BLaER1 (cell line): Measurements from ENCODE around the gene PRAC2.

Experiments
- H3K27ac ChIP-seq: shearing (Covaris generic); formaldehyde crosslinking; 2 replicates; pipeline ENCODE4 v1.8.1; 2022
- H3K27me3 ChIP-seq: shearing (Covaris generic); formaldehyde crosslinking; 2 replicates; pipeline ENCODE4 v1.8.1; 2022
- H3K36me3 ChIP-seq: shearing (Covaris generic); formaldehyde crosslinking; 2 replicates; pipeline ENCODE4 v1.8.1; 2022
- H3K4me1 ChIP-seq: shearing (Covaris generic); formaldehyde crosslinking; 2 replicates; pipeline ENCODE4 v1.8.1; 2022
- H3K4me2 ChIP-seq: shearing (Covaris generic); formaldehyde crosslinking; 2 replicates; pipeline ENCODE4 v1.8.1; 2022
- H3K4me3 ChIP-seq: shearing (Covaris generic); formaldehyde crosslinking; 2 replicates; pipeline ENCODE4 v1.8.1; 2022
- H3K9ac ChIP-seq: shearing (Covaris generic); formaldehyde crosslinking; 2 replicates; pipeline ENCODE4 v1.8.1; 2022
- H3K9me3 ChIP-seq: shearing (Covaris generic); formaldehyde crosslinking; 2 replicates; pipeline ENCODE4 v1.8.1; 2022
- H4K20me1 ChIP-seq: shearing (Covaris generic); formaldehyde crosslinking; 2 replicates; pipeline ENCODE4 v1.8.1; 2022
- Cebpa-rat ChIP-seq: shearing (Covaris generic); IDR thresholded peaks from 2 replicates; pipeline ENCODE4 v1.8.1; 2022

Gene PRAC2

GRCh38 chr17:48747445-48748363 is 24.7 kb downstream of the PRAC2 start:
- Histone ChIP-seq H3K27me3 (peaks cover 100% of the 10 kb centered on the region), H3K4me2 (no peak overlapping the region), H3K4me1 (no peaks in the 10 kb centered on the region), H3K9me3 (no peaks in the 10 kb centered on the region), H3K36me3 (no peaks in the 10 kb centered on the region), H3K27ac (no peak overlapping the region), H4K20me1 (peaks cover 97% of the 10 kb centered on the region), H3K4me3 (no peak overlapping the region), H3K9ac (no peak overlapping the region)
- no peak for TF ChIP-seq Cebpa-rat

GRCh38 chr17:48748718-48749566 is 26.0 kb downstream of the PRAC2 start:
- no peak for TF ChIP-seq Cebpa-rat
- Histone ChIP-seq H3K9me3 (no peaks in the 10 kb centered on the region), H3K4me2 (no peak overlapping the region), H3K9ac (no peak overlapping the region), H3K4me1 (no peaks in the 10 kb centered on the region), H3K27me3 (peaks cover 100% of the 10 kb centered on the region), H4K20me1 (peaks cover 97% of the 10 kb centered on the region), H3K4me3 (no peak overlapping the region), H3K27ac (no peak overlapping the region), H3K36me3 (no peaks in the 10 kb centered on the region)

GRCh38 chr17:48749621-48750553 is 26.9 kb downstream of the PRAC2 start:
- no peaks in the 10 kb centered on the region; the same call in 1 of the 2 replicates for H3K9me3 ChIP-seq
- H3K4me2 ChIP-seq: no peak overlapping the region
- H3K36me3 ChIP-seq: no peaks in the 10 kb centered on the region
- peaks cover 100% of the 10 kb centered on the region for H3K27me3 ChIP-seq
- no peaks in the 10 kb centered on the region for H3K4me1 ChIP-seq
- H3K27ac ChIP-seq: no peak overlapping the region
- no peak for TF ChIP-seq Cebpa-rat
- H3K9ac ChIP-seq: no peak overlapping the region
- H4K20me1 ChIP-seq: peaks cover 100% of the 10 kb centered on the region
- H3K4me3 ChIP-seq: no peak overlapping the region

- no peaks in the 10 kb centered on the region for H3K36me3 ChIP-seq
- H3K9ac ChIP-seq: no peak overlapping the region
- no peak for TF ChIP-seq Cebpa-rat
- H3K27ac ChIP-seq: no peak overlapping the region
- H3K4me1 ChIP-seq: no peaks in the 10 kb centered on the region
- no peak overlapping the region for H3K4me3 ChIP-seq
- peaks cover 100% of the 10 kb centered on the region for H4K20me1 ChIP-seq
- H3K4me2 ChIP-seq: no peak overlapping the region
- H3K27me3 ChIP-seq: peaks cover 100% of the 10 kb centered on the region
- no peaks in the 10 kb centered on the region; the same call in 1 of the 2 replicates for H3K9me3 ChIP-seq
These were observed 28.2 kb downstream of the PRAC2 start for GRCh38 chr17:48751172-48751571.

- no peak for TF ChIP-seq Cebpa-rat
- H3K9ac ChIP-seq: no peak overlapping the region
- H3K4me3 ChIP-seq: no peak overlapping the region
- no peaks in the 10 kb centered on the region for H3K36me3 ChIP-seq
- no peaks in the 10 kb centered on the region; the same call in 1 of the 2 replicates for H3K9me3 ChIP-seq
- H3K27me3 ChIP-seq: peaks cover 100% of the 10 kb centered on the region
- H3K27ac ChIP-seq: no peak overlapping the region
- H4K20me1 ChIP-seq: peaks cover 97% of the 10 kb centered on the region
- H3K4me1 ChIP-seq: no peaks in the 10 kb centered on the region; the same call in 1 of the 2 replicates
- H3K4me2 ChIP-seq: no peak overlapping the region
These were observed 28.9 kb downstream of the PRAC2 start for GRCh38 chr17:48751733-48752398.

GRCh38 chr17:48752399-48753288 is 29.7 kb downstream of the PRAC2 start:
- Histone ChIP-seq H3K36me3 (no peaks in the 10 kb centered on the region), H3K27ac (no peak overlapping the region), H3K27me3 (peaks cover 100% of the 10 kb centered on the region), H3K4me1 (no peaks in the 10 kb centered on the region; the same call in 1 of the 2 replicates), H3K9me3 (no peaks in the 10 kb centered on the region; the same call in 1 of the 2 replicates), H3K4me3 (no peak overlapping the region), H3K4me2 (no peak overlapping the region), H4K20me1 (peaks cover 97% of the 10 kb centered on the region), H3K9ac (no peak overlapping the region)
- TF ChIP-seq Cebpa-rat: no peak

GRCh38 chr17:48753794-48754499 is 31.0 kb downstream of the PRAC2 start:
- no peak for TF ChIP-seq Cebpa-rat
- peaks cover 98% of the 10 kb centered on the region for H3K27me3 ChIP-seq

More at GRCh38 chr17:48753794-48754499, 31.0 kb downstream of the PRAC2 start:
- no peaks in the 10 kb centered on the region for H3K36me3 ChIP-seq
- no peak overlapping the region for H3K9ac ChIP-seq
- H3K4me1 ChIP-seq: no peaks in the 10 kb centered on the region; the same call in 1 of the 2 replicates
- H3K27ac ChIP-seq: no peak overlapping the region
- H3K4me3 ChIP-seq: no peak overlapping the region
- no peaks in the 10 kb centered on the region; the same call in 1 of the 2 replicates for H3K9me3 ChIP-seq
- no peak overlapping the region for H3K4me2 ChIP-seq
- H4K20me1 ChIP-seq: peaks cover 88% of the 10 kb centered on the region
